Loucy (cell line): Measurements from ENCODE around the gene PLA2G4F.

Source experiments
- H2AFZ ChIP-seq: fragments of 200-600 bp; sonication (generic); 2 replicates; pipeline ENCODE4 v1.6.0; 2016; ENCODE audit warnings: antibody characterized with exemption, mild to moderate bottlenecking, low read length, moderate library complexity
- H3F3A ChIP-seq: fragments of 200-600 bp; 2 replicates; pipeline ENCODE4 v1.6.0; 2016; ENCODE audit warnings: antibody characterized with exemption, low read depth, mild to moderate bottlenecking
- H3K27me3 ChIP-seq: fragments of 200-600 bp; sonication (generic); 2 replicates; pipeline ENCODE4 v1.6.1; 2014; ENCODE audit warnings: low read length, mild to moderate bottlenecking; ENCODE audit not compliant: insufficient read depth, poor library complexity, severe bottlenecking
- H3K36me3 ChIP-seq: fragments of 200-600 bp; sonication (generic); 2 replicates; pipeline ENCODE4 v1.6.1; 2016; ENCODE audit warnings: low read length; ENCODE audit not compliant: insufficient read depth
- H3K4me1 ChIP-seq: fragments of 200-600 bp; sonication (generic); 2 replicates; pipeline ENCODE4 v1.5.1; 2014; ENCODE audit warnings: low read length, mild to moderate bottlenecking; ENCODE audit not compliant: insufficient read depth, poor library complexity, severe bottlenecking
- H3K4me2 ChIP-seq: fragments of 200-600 bp; sonication (generic); 2 replicates; pipeline ENCODE4 v1.6.0; 2014; ENCODE audit warnings: antibody characterized with exemption, low read length, low read depth, mild to moderate bottlenecking; ENCODE audit not compliant: poor library complexity, severe bottlenecking
- H3K4me3 ChIP-seq: fragments of 200-600 bp; sonication (generic); 2 replicates; pipeline ENCODE4 v1.5.1; 2014; ENCODE audit warnings: low read length, mild to moderate bottlenecking, mixed read lengths; ENCODE audit not compliant: poor library complexity, severe bottlenecking
- H3K79me2 ChIP-seq: fragments of 200-600 bp; sonication (generic); 2 replicates; pipeline ENCODE4 v1.6.1; 2014; ENCODE audit warnings: low read length; ENCODE audit not compliant: insufficient read depth
- H3K9ac ChIP-seq: fragments of 200-600 bp; sonication (generic); 2 replicates; pipeline ENCODE4 v1.6.0; 2014; ENCODE audit warnings: mild to moderate bottlenecking, low read depth, low read length, moderate library complexity; ENCODE audit not compliant: poor library complexity, severe bottlenecking
- H3K9me2 ChIP-seq: fragments of 200-600 bp; sonication (generic); replicated peaks from 2 replicates; pipeline ENCODE4 v1.6.1; 2016; ENCODE audit warnings: low read depth, low read length, mixed read lengths
- H3K9me3 ChIP-seq: fragments of 200-600 bp; sonication (generic); 2 replicates; pipeline ENCODE4 v1.6.1; 2014; ENCODE audit warnings: mild to moderate bottlenecking, antibody characterized with exemption, low read length, low read depth; ENCODE audit not compliant: insufficient read depth
- H4K20me1 ChIP-seq: fragments of 200-600 bp; sonication (generic); 2 replicates; pipeline ENCODE4 v1.6.0; 2014; ENCODE audit warnings: antibody characterized with exemption, low read length, mild to moderate bottlenecking; ENCODE audit not compliant: insufficient read depth, poor library complexity, severe bottlenecking
- EZH2phosphoT487 ChIP-seq: fragments of 200-600 bp; IDR thresholded peaks from 2 replicates; pipeline ENCODE4 v1.6.1; 2018; ENCODE audit warnings: antibody characterized with exemption, mild to moderate bottlenecking, moderate library complexity, borderline replicate concordance
- TF ChIP-seq, protein P1 (sequence below): fragments of 200-600 bp; sonication (generic); conservative IDR thresholded peaks from 2 replicates; pipeline ENCODE4 v1.5.1; 2014; ENCODE audit warnings: mild to moderate bottlenecking, antibody characterized with exemption, low read length

The PLA2G4F gene

GRCh38 chr15:42148808-42149492 lies 7.5 kb downstream of the PLA2G4F start:
- Histone ChIP-seq H3K4me1 (peaks cover 4% of the 10 kb centered on the region), H3K9me3 (no peaks in the 10 kb centered on the region), H4K20me1 (no peaks in the 10 kb centered on the region), H3K36me3 (no peaks in the 10 kb centered on the region), H3K4me2 (no peak overlapping the region), H3F3A (no peaks in the 10 kb centered on the region), H3K79me2 (no peaks in the 10 kb centered on the region), H3K9ac (no peak overlapping the region), H3K9me2 (no peaks in the 10 kb centered on the region), H2AFZ (no peak overlapping the region), H3K27me3 (no peaks in the 10 kb centered on the region), H3K4me3 (no peak overlapping the region)
- no peak for TF ChIP-seq EZH2phosphoT487
- TF ChIP-seq, protein P1, sequence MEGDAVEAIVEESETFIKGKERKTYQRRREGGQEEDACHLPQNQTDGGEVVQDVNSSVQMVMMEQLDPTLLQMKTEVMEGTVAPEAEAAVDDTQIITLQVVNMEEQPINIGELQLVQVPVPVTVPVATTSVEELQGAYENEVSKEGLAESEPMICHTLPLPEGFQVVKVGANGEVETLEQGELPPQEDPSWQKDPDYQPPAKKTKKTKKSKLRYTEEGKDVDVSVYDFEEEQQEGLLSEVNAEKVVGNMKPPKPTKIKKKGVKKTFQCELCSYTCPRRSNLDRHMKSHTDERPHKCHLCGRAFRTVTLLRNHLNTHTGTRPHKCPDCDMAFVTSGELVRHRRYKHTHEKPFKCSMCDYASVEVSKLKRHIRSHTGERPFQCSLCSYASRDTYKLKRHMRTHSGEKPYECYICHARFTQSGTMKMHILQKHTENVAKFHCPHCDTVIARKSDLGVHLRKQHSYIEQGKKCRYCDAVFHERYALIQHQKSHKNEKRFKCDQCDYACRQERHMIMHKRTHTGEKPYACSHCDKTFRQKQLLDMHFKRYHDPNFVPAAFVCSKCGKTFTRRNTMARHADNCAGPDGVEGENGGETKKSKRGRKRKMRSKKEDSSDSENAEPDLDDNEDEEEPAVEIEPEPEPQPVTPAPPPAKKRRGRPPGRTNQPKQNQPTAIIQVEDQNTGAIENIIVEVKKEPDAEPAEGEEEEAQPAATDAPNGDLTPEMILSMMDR: no peak

DNA sequence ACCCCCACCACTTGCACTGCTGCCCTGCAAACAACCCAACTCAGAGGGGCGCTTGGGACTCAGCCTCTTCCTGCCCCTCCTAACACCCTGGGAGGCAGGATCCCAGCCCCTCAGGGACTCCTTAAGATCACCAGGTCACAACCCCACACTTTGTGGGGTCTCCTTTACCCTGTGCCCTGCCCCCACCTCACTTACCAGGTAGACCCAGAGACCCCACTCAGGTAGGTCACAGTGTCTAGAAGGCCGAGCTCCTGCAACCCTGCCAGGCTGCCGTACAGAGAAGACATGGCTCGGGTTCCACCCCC lies 9.1 kb downstream of the PLA2G4F start:
- Histone ChIP-seq H3K9ac (no peak overlapping the region), H3K36me3 (no peaks in the 10 kb centered on the region), H3K4me3 (no peak overlapping the region), H4K20me1 (no peaks in the 10 kb centered on the region), H3K79me2 (no peaks in the 10 kb centered on the region), H3K9me2 (no peaks in the 10 kb centered on the region), H3K27me3 (no peaks in the 10 kb centered on the region), H2AFZ (no peak overlapping the region), H3K9me3 (no peaks in the 10 kb centered on the region), H3F3A (no peaks in the 10 kb centered on the region), H3K4me2 (no peak overlapping the region), H3K4me1 (peaks cover 4% of the 10 kb centered on the region)
- TF ChIP-seq, protein P1: no peak
- TF ChIP-seq EZH2phosphoT487: no peak

GRCh38 chr15:42146551-42147430 lies 9.6 kb downstream of the PLA2G4F start:
- Histone ChIP-seq H3K9ac (no peak overlapping the region), H3K79me2 (no peaks in the 10 kb centered on the region), H3K4me1 (peaks cover under 1% of the 10 kb centered on the region), H3K27me3 (no peaks in the 10 kb centered on the region), H3K4me3 (no peak overlapping the region), H3F3A (no peaks in the 10 kb centered on the region), H3K9me2 (no peaks in the 10 kb centered on the region), H2AFZ (no peak overlapping the region), H4K20me1 (no peaks in the 10 kb centered on the region), H3K36me3 (no peaks in the 10 kb centered on the region), H3K9me3 (no peaks in the 10 kb centered on the region), H3K4me2 (no peak overlapping the region)
- no peak for TF ChIP-seq EZH2phosphoT487
- TF ChIP-seq, protein P1: no peak
